ENCODE measurements around the gene IRF6. TPM values are rescaled to one million over a fixed set of nuclear protein-coding genes. Genes with fewer than 3 reads are reported as not detected.

IRF6 gene
- total RNA-seq, 1 donor from 2014 or later, result 39.9 TPM

- Mint-ChIP-seq H3K4me3 (no peak overlapping the region), H3K9me3 (no peaks in the 10 kb centered on the region), H3K27ac (no peak overlapping the region), H3K27me3 (ENCODE audit: low read depth) (no peaks in the 10 kb centered on the region), H3K36me3 (no peaks in the 10 kb centered on the region), H3K4me1 (peaks cover 15% of the 10 kb centered on the region)
- no peak for DNase-seq (ENCODE audit: low spot score in 2 of 2, unreplicated experiment in 2 of 2)
- TF ChIP-seq CTCF (IDR thresholded peaks at IDR 0.05; ENCODE audit: unreplicated experiment), result no peak
Measured at GRCh38 chr1:209749670-209750323, 56.1 kb downstream of the IRF6 start.

- peaks cover 15% of the 10 kb centered on the region for H3K4me1 Mint-ChIP-seq
- no peaks in the 10 kb centered on the region for H3K9me3 Mint-ChIP-seq
- DNase-seq (ENCODE audit: low spot score in 2 of 2, unreplicated experiment in 2 of 2), result no peak
- H3K27ac Mint-ChIP-seq, result no peak overlapping the region
- TF ChIP-seq CTCF (IDR thresholded peaks at IDR 0.05; ENCODE audit: unreplicated experiment), result no peak
- H3K36me3 Mint-ChIP-seq, result no peaks in the 10 kb centered on the region
- H3K27me3 Mint-ChIP-seq (ENCODE audit: low read depth), result no peaks in the 10 kb centered on the region
- no peak overlapping the region for H3K4me3 Mint-ChIP-seq
Measured at GRCh38 chr1:209749205-209749604, 56.7 kb downstream of the IRF6 start.

- Mint-ChIP-seq H3K4me1 (peaks cover 16% of the 10 kb centered on the region), H3K27ac (no peak overlapping the region), H3K4me3 (no peak overlapping the region), H3K36me3 (no peaks in the 10 kb centered on the region), H3K9me3 (no peaks in the 10 kb centered on the region), H3K27me3 (ENCODE audit: low read depth) (no peaks in the 10 kb centered on the region)
- no peak for TF ChIP-seq CTCF (IDR thresholded peaks at IDR 0.05; ENCODE audit: unreplicated experiment)
- DNase-seq (ENCODE audit: low spot score in 2 of 2, unreplicated experiment in 2 of 2), result no peak
Measured at GRCh38 chr1:209748620-209749019, 57.3 kb downstream of the IRF6 start.

DNA sequence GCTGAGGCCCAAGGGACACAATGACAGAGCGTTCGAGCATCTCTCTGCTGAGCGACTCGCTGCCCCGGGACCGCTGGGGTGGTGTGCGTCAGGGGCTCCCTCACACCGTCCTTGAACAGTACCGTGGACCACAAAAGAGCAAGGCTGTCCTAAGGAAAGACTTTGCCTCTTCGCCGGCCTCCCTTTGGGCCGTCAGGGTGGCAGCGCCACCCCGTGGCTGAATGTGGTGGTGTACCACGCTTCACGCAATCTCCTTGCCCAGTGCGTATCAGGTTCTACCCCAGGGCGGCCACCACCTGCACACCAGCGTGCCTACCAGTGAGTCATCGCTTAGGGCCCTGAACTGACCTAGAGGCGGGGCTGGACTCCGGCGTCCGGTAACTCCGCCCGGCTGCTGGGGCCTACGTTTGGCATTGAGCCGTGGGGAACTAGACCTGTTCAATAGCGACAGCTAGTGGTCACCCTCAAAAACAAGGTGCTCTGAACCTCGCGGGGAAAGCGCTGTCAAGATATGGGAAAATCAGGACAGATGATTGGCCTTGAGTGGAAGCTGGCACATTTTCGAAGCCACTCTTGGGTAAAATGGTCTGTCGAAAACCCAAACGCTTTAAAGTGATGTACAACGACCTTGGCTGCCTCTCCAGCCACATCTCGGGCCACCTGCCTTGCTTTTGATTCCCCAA, 58.2 kb downstream of the IRF6 start:
- no peak overlapping the region for H3K27ac Mint-ChIP-seq
- peak; percentile 97 for TF ChIP-seq CTCF (IDR thresholded peaks at IDR 0.05; ENCODE audit: unreplicated experiment)
- peaks cover 23% of the 10 kb centered on the region for H3K4me1 Mint-ChIP-seq
- DNase-seq (ENCODE audit: low spot score in 2 of 2, unreplicated experiment in 2 of 2), result peak; percentile 66 to 87
- H3K9me3 Mint-ChIP-seq, result no peaks in the 10 kb centered on the region
- no peaks in the 10 kb centered on the region for H3K27me3 Mint-ChIP-seq (ENCODE audit: low read depth)
- no peaks in the 10 kb centered on the region for H3K36me3 Mint-ChIP-seq
- peak overlapping the region; percentile 78 for H3K4me3 Mint-ChIP-seq

GRCh38 chr1:209746451-209747165, 59.3 kb downstream of the IRF6 start:
- H3K4me1 Mint-ChIP-seq, result peaks cover 32% of the 10 kb centered on the region
- no peak overlapping the region for H3K27ac Mint-ChIP-seq
- H3K36me3 Mint-ChIP-seq, result no peaks in the 10 kb centered on the region
- no peak overlapping the region for H3K4me3 Mint-ChIP-seq
- H3K9me3 Mint-ChIP-seq, result no peaks in the 10 kb centered on the region
- no peak for TF ChIP-seq CTCF (IDR thresholded peaks at IDR 0.05; ENCODE audit: unreplicated experiment)
- DNase-seq (ENCODE audit: low spot score in 2 of 2, unreplicated experiment in 2 of 2), result no peak
- H3K27me3 Mint-ChIP-seq (ENCODE audit: low read depth), result no peaks in the 10 kb centered on the region

Data from mesothelial cell of epicardium (in vitro differentiated cells).